CD14-positive monocyte (primary cell): ENCODE data around the gene DLL4. TPM values are rescaled to one million over a fixed set of nuclear protein-coding genes. Genes with fewer than 3 reads are reported as not detected.
A peak's percentile ranks its signal among the peaks of the same experiment; 100 is the strongest.

ENCODE experiments used
- DNase-seq, 3 donors: peaks; one replicate each; pipeline ENCODE4 v3.0.0-alpha.2; 2011 to 2022
- H2AFZ ChIP-seq: 2 replicates; pipeline ENCODE4 v1.6.0; 2012; ENCODE audit warnings: mild to moderate bottlenecking, low read depth, low read length, inconsistent platforms; ENCODE audit not compliant: insufficient read depth, poor library complexity, severe bottlenecking
- H3K27ac ChIP-seq, 2 donors: 1 replicate in 1 of 2; 2 replicates in 1 of 2; pipeline ENCODE4 v1.5.1; 2012 to 2013; ENCODE audit warnings: low read length in 2 of 2, control low read depth in 1 of 2, inconsistent platforms in 1 of 2, low read depth in 1 of 2, mild to moderate bottlenecking in 1 of 2
- H3K27me3 ChIP-seq, 2 donors: one replicate each; pipeline versions ENCODE4 v1.6.0 to v1.6.1; 2011 to 2013; ENCODE audit warnings: low read length in 2 of 2; ENCODE audit not compliant: control insufficient read depth in 2 of 2, insufficient read depth in 2 of 2
- H3K36me3 ChIP-seq, 2 donors: replicated peaks in 1 of 2; 1 replicate in 1 of 2; 2 replicates in 1 of 2; pipeline versions ENCODE4 v1.5.1 to v1.6.1; 2012 to 2013; ENCODE audit warnings: low read length in 2 of 2, control low read depth in 1 of 2, inconsistent platforms in 1 of 2, mild to moderate bottlenecking in 1 of 2; ENCODE audit not compliant: insufficient read depth in 2 of 2, control insufficient read depth in 1 of 2
- H3K4me1 ChIP-seq, 2 donors: 1 replicate in 1 of 2; 2 replicates in 1 of 2; pipeline versions ENCODE4 v1.5.1 to v1.6.1; 2012 to 2013; ENCODE audit warnings: low read length in 2 of 2, control low read depth in 1 of 2, inconsistent platforms in 1 of 2, mild to moderate bottlenecking in 1 of 2, moderate library complexity in 1 of 2; ENCODE audit not compliant: insufficient read depth in 2 of 2, control insufficient read depth in 1 of 2
- H3K4me2 ChIP-seq: replicated peaks from 2 replicates; pipeline ENCODE3; 2012; ENCODE audit warnings: low read length, moderate library complexity, mild to moderate bottlenecking; ENCODE audit not compliant: poor library complexity, severe bottlenecking; ENCODE audit errors: extremely low read depth
- H3K4me3 ChIP-seq, 3 experiments: fragments of 200-600 bp in 1 of 3; sonication (generic) in 1 of 3; replicated peaks in 1 of 3; 1 replicate in 2 of 3; 2 replicates in 1 of 3; pipeline ENCODE4 v1.5.1; 2011 to 2013; ENCODE audit warnings: low read length in 3 of 3, mild to moderate bottlenecking in 3 of 3, control low read depth in 2 of 3, low read depth in 2 of 3, inconsistent platforms in 1 of 3, moderate library complexity in 1 of 3
- H3K79me2 ChIP-seq: 2 replicates; pipeline ENCODE4 v1.6.0; 2012; ENCODE audit warnings: mild to moderate bottlenecking, control low read depth, inconsistent platforms, low read length, moderate library complexity; ENCODE audit not compliant: insufficient read depth
- H3K9ac ChIP-seq: 2 replicates; pipeline ENCODE4 v1.6.0; 2017; ENCODE audit warnings: low read length, mild to moderate bottlenecking; ENCODE audit not compliant: insufficient read depth, poor library complexity, severe bottlenecking
- H3K9me3 ChIP-seq, 2 donors: replicated peaks in 1 of 2; 1 replicate in 1 of 2; 2 replicates in 1 of 2; pipeline versions ENCODE4 v1.5.1 to v1.6.1; 2012 to 2013; ENCODE audit warnings: low read length in 2 of 2, control low read depth in 1 of 2; ENCODE audit not compliant: control insufficient read depth in 1 of 2, insufficient read depth in 1 of 2
- H4K20me1 ChIP-seq: 2 replicates; pipeline ENCODE4 v1.6.0; 2012; ENCODE audit warnings: mild to moderate bottlenecking, low read length, control low read depth, moderate library complexity; ENCODE audit not compliant: insufficient read depth
- H3K27ac Mint-ChIP-seq, 7 donors: one replicate each; pipeline ENCODE4 v1.8.0; 2020; ENCODE audit warnings: mild to moderate bottlenecking in 7 of 7, mixed read lengths in 7 of 7, moderate library complexity in 6 of 7, inconsistent platforms in 2 of 7
- H3K27me3 Mint-ChIP-seq, 3 donors: one replicate each; pipeline ENCODE4 v1.8.0; 2021 to 2022; ENCODE audit warnings: low read depth in 3 of 3, mild to moderate bottlenecking in 3 of 3, mixed read lengths in 3 of 3, moderate library complexity in 3 of 3, inconsistent platforms in 1 of 3
- H3K36me3 Mint-ChIP-seq, 2 donors: one replicate each; pipeline ENCODE4 v1.8.0; 2020; ENCODE audit warnings: mixed read lengths in 2 of 2, inconsistent platforms in 1 of 2, mild to moderate bottlenecking in 1 of 2
- H3K4me1 Mint-ChIP-seq: one replicate; pipeline ENCODE4 v1.8.0; 2020; ENCODE audit warnings: mild to moderate bottlenecking, mixed read lengths
- H3K4me3 Mint-ChIP-seq, 2 donors: one replicate each; pipeline ENCODE4 v1.8.0; 2020; ENCODE audit warnings: mild to moderate bottlenecking in 2 of 2, mixed read lengths in 2 of 2, moderate library complexity in 1 of 2
- H3K9me3 Mint-ChIP-seq, 7 donors: one replicate each; pipeline ENCODE4 v1.8.0; 2020 to 2022; ENCODE audit warnings: mixed read lengths in 7 of 7, mild to moderate bottlenecking in 6 of 7, moderate library complexity in 6 of 7, inconsistent platforms in 2 of 7
- WGBS: methylation state at CpG from one replicate; pipeline ENCODE4 v1.1.5; 2013; ENCODE audit warnings: missing lambda C conversion rate; ENCODE audit not compliant: insufficient coverage; 5-methylcytosine and 5-hydroxymethylcytosine counted together
- intact Hi-C, 2 donors: fragments of 100-400 bp; cut with micrococcal nuclease; formaldehyde crosslinking; loops; one replicate each; pipeline versions ENCODE4 v1.15.0 to v1.15.1; 2023
- polyA plus RNA-seq, 3 donors: library from polyadenylated mRNA; depleted of rRNA in 1 of 3; unstranded in 2 of 3; stranded (reverse) in 1 of 3; fragments of 300-500 nt in 2 of 3; fragments of >200 nt in 1 of 3; fragmentation: Illumina TruSeq in 2 of 3; gene quantifications; 1 replicate in 2 of 3; 2 replicates in 1 of 3; pipeline ENCODE4 v1.2.3, GENCODE V29; 2012 to 2021
- TF ChIP-seq, protein P1 (sequence below): fragments of 200-600 bp; IDR thresholded peaks from one replicate; pipeline ENCODE4 v1.8.0; 2022; ENCODE audit warnings: antibody characterized with exemption, mild to moderate bottlenecking

DLL4 gene
- polyA plus RNA-seq, 3 donors: 0.07 TPM; not detected in 2

DNA sequence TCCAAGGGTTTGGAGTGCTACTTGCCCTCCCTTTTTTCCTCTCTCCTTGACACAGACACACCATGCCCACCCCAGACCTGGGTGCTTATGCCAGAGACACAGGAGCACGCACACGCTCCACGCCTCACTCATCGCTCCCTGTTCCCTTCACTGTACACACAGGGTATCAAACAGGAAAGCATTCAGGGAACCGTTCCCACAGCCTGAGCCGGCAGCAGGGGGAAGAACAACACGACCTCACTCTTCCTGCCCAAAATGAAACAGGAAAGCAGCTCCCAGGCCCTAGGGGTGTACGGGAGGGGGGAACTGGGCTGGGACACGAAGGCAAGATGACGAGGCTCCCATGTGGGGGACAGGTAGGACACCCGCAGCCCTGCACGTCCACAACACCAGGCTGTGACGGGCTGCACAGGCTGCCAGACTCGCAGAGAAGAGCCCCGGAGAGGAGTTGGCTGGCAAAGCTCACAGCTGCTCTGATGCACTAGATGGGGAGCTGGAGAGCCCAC, 11.2 kb downstream of the DLL4 start:
- Histone ChIP-seq H3K4me1 (peaks cover 34 to 40% of the 10 kb centered on the region in 2 donors), H3K27me3 (no peaks in the 10 kb centered on the region), H3K9ac (peak overlapping the region; percentile 48), H3K79me2 (no peaks in the 10 kb centered on the region), H3K9me3 (no peaks in the 10 kb centered on the region), H3K36me3 (no peaks in the 10 kb centered on the region), H4K20me1 (no peaks in the 10 kb centered on the region), H3K4me3 (peak overlapping the region in 2 of 3 experiments; percentile 1 to 80), H2AFZ (peak overlapping the region; percentile 94), H3K27ac (peak overlapping the region; percentile 11 to 40), H3K4me2 (peak overlapping the region; percentile 82)
- peak overlapping the region; percentile 67 to 83 for H3K4me3 Mint-ChIP-seq
- 0% methylated on average over 11 of the region's 15 CpGs for WGBS
- intact Hi-C loops: loop anchor here in 1 of 2 donors (5.0 to 10.0 kb wide), 2 partner anchors 33 to 84 kb away; no protein-coding TSS in a partner anchor
- TF ChIP-seq, protein P1, sequence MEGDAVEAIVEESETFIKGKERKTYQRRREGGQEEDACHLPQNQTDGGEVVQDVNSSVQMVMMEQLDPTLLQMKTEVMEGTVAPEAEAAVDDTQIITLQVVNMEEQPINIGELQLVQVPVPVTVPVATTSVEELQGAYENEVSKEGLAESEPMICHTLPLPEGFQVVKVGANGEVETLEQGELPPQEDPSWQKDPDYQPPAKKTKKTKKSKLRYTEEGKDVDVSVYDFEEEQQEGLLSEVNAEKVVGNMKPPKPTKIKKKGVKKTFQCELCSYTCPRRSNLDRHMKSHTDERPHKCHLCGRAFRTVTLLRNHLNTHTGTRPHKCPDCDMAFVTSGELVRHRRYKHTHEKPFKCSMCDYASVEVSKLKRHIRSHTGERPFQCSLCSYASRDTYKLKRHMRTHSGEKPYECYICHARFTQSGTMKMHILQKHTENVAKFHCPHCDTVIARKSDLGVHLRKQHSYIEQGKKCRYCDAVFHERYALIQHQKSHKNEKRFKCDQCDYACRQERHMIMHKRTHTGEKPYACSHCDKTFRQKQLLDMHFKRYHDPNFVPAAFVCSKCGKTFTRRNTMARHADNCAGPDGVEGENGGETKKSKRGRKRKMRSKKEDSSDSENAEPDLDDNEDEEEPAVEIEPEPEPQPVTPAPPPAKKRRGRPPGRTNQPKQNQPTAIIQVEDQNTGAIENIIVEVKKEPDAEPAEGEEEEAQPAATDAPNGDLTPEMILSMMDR: no peak
- DNase-seq: peak in 2 of 3 donors; percentile 28 to 42
- no peaks in the 10 kb centered on the region for H3K9me3 Mint-ChIP-seq
- H3K27ac Mint-ChIP-seq: peak overlapping the region in 6 of 7 donors; percentile 7 to 78 (median 58)
- peaks cover 9 to 15% (median 12%) of the 10 kb centered on the region in 3 donors for H3K27me3 Mint-ChIP-seq
- no peaks in the 10 kb centered on the region for H3K36me3 Mint-ChIP-seq
- H3K4me1 Mint-ChIP-seq: peaks cover 35% of the 10 kb centered on the region

DNA sequence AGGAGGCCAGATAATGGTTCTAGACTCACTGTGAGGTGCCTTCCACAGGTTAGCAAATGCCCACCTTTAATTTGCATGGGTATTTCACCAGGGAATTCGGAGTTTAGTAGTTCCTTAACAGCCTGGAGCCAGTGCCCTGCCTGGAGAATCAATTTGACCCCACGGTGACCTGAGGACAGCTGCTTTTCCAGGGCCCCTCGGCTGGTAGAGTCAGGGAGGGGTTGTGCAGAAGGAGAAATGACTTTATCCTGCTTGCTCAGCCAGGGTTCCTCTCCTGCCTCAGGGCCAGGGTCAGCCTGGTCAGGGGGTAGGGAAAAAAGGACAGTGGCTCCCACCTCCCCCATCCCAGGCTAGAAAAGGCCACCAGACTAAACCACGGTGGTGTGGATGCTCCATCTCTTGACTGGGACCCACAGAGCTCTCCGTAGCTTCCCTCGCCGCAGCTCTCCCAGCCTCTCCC, 12.0 kb downstream of the DLL4 start:
- intact Hi-C loops: loop anchor here in 1 of 2 donors (5.0 to 10.0 kb wide), 2 partner anchors 34 to 84 kb away; no protein-coding TSS in a partner anchor

More for the DNA sequence above, 12.0 kb downstream of the DLL4 start:
- peak overlapping the region; percentile 68 for H3K9ac ChIP-seq
- Mint-ChIP-seq H3K27ac (peak overlapping the region in 5 of 7 donors; percentile 33 to 86 (median 46)), H3K4me1 (peaks cover 35% of the 10 kb centered on the region), H3K36me3 (no peaks in the 10 kb centered on the region), H3K27me3 (peaks cover 9 to 17% (median 12%) of the 10 kb centered on the region in 3 donors), H3K9me3 (no peaks in the 10 kb centered on the region), H3K4me3 (peak overlapping the region; percentile 72 to 83)
- peaks cover 34 to 40% of the 10 kb centered on the region in 2 donors for H3K4me1 ChIP-seq
- no peaks in the 10 kb centered on the region for H3K79me2 ChIP-seq
- no peak for DNase-seq
- no peaks in the 10 kb centered on the region for H4K20me1 ChIP-seq
- no peaks in the 10 kb centered on the region for H3K36me3 ChIP-seq
- H3K4me2 ChIP-seq: peak overlapping the region; percentile 82
- no peaks in the 10 kb centered on the region for H3K27me3 ChIP-seq
- peak overlapping the region; percentile 35 to 41 for H3K27ac ChIP-seq
- peak overlapping the region; percentile 94 for H2AFZ ChIP-seq
- WGBS: 18% methylated on average over 4 of the region's 7 CpGs
- TF ChIP-seq, protein P1: no peak
- no peaks in the 10 kb centered on the region for H3K9me3 ChIP-seq
- peak overlapping the region; percentile 16 to 80 (median 39) for H3K4me3 ChIP-seq
